Measurements from ENCODE around the gene HCAR2. TPM values are rescaled to one million over a fixed set of nuclear protein-coding genes. Genes with fewer than 3 reads are reported as not detected.
"Not testable (repeated sequence)": the region's sequence is repeated elsewhere in the genome, so short reads cannot be mapped to it uniquely, and the experiment has no call there.

The HCAR2 gene
- total RNA-seq, result under 1 TPM in 1 of 2 donors, not detected in 1; 0.35 TPM

GRCh38 chr12:122702890-122703611, at the start of gene HCAR2:
TSS of gene HCAR2 (minus strand) at chr12:122703357. CDS start at chr12:122703283, 74 bp downstream.
- H3K36me3 ChIP-seq; ATAC-seq (ENCODE audit: insufficient number of reproducible peaks, low FRiP score, low read depth); H3K4me3 ChIP-seq; H3K9me3 ChIP-seq; DNase-seq (ENCODE audit: low spot score); H3K4me1 ChIP-seq (ENCODE audit: control insufficient read depth in 1 of 2, low read depth in 2 of 2); H3K27ac ChIP-seq; H3K27me3 ChIP-seq (replicated peaks; ENCODE audit: insufficient read depth): not testable (repeated sequence)

GRCh38 chr12:122752464-122753318, 49.5 kb upstream of the HCAR2 start, which contains the start of gene DENR:
TSS of gene DENR (plus strand) at chr12:122752824. CDS start at chr12:122753702, 878 bp downstream.
- Histone ChIP-seq H3K36me3 (peaks cover 4% of the 10 kb centered on the region), H3K27ac (peak within 1 kb of the TSS; percentile 53 to 61), H3K4me3 (peak within 1 kb of the TSS; percentile 88), H3K27me3 (replicated peaks; ENCODE audit: insufficient read depth) (no peaks in the 10 kb centered on the region), H3K4me1 (ENCODE audit: control insufficient read depth in 1 of 2, low read depth in 2 of 2) (peaks cover 8 to 11% of the 10 kb centered on the region in 2 donors), H3K9me3 (no peaks in the 10 kb centered on the region)
- DNase-seq (ENCODE audit: low spot score) (peak; percentile 91), ATAC-seq (ENCODE audit: insufficient number of reproducible peaks, low FRiP score, low read depth) (peak; percentile 90)
- peak; percentile 55 for TF ChIP-seq CTCF (IDR thresholded peaks at IDR 0.05)

- not testable (repeated sequence) for H3K4me3 ChIP-seq; DNase-seq (ENCODE audit: low spot score); H3K27ac ChIP-seq; H3K27me3 ChIP-seq (replicated peaks; ENCODE audit: insufficient read depth); H3K9me3 ChIP-seq; ATAC-seq (ENCODE audit: insufficient number of reproducible peaks, low FRiP score, low read depth); H3K36me3 ChIP-seq
- peaks cover 8 to 11% of the 10 kb centered on the region in 2 donors for H3K4me1 ChIP-seq (ENCODE audit: control insufficient read depth in 1 of 2, low read depth in 2 of 2)
Measured at GRCh38 chr12:122750781-122751515, 47.8 kb upstream of the HCAR2 start.

GRCh38 chr12:122749569-122750332, 46.6 kb upstream of the HCAR2 start:
- no peak for TF ChIP-seq CTCF (IDR thresholded peaks at IDR 0.05)
- DNase-seq (ENCODE audit: low spot score), result no peak
- Histone ChIP-seq H3K27me3 (replicated peaks; ENCODE audit: insufficient read depth) (no peaks in the 10 kb centered on the region), H3K4me1 (ENCODE audit: control insufficient read depth in 1 of 2, low read depth in 2 of 2) (peaks cover 8 to 11% of the 10 kb centered on the region in 2 donors), H3K4me3 (no peak overlapping the region), H3K36me3 (no peaks in the 10 kb centered on the region), H3K9me3 (no peaks in the 10 kb centered on the region), H3K27ac (no peak overlapping the region)
- no peak for ATAC-seq (ENCODE audit: insufficient number of reproducible peaks, low FRiP score, low read depth)

GRCh38 chr12:122747224-122748135, 44.3 kb upstream of the HCAR2 start:
- H3K4me3 ChIP-seq, result no peak overlapping the region
- no peaks in the 10 kb centered on the region for H3K4me1 ChIP-seq (ENCODE audit: control insufficient read depth in 1 of 2, low read depth in 2 of 2)
- no peak overlapping the region for H3K27ac ChIP-seq
- ATAC-seq (ENCODE audit: insufficient number of reproducible peaks, low FRiP score, low read depth) (no peak), DNase-seq (ENCODE audit: low spot score) (no peak)
- H3K36me3 ChIP-seq, result no peaks in the 10 kb centered on the region
- no peak for TF ChIP-seq CTCF (IDR thresholded peaks at IDR 0.05)
- H3K27me3 ChIP-seq (replicated peaks; ENCODE audit: insufficient read depth), result no peaks in the 10 kb centered on the region
- H3K9me3 ChIP-seq, result no peaks in the 10 kb centered on the region
